HCT116 (cell line): ENCODE data around the gene LIPE. TPM values are rescaled to one million over a fixed set of nuclear protein-coding genes. Genes with fewer than 3 reads are reported as not detected.

Experiments
- ATAC-seq: fragments of 200-7000 bp; cut with Tn5 transposase; 2 replicates; pipeline ENCODE4 v1.9.1; 2020; ENCODE audit warnings: mild to moderate bottlenecking, moderate library complexity
- BruUV-seq: library from RNA; stranded (reverse); fragments of 400-500 nt; replicated peaks from 2 replicates; lab custom pipeline; 2021; lab: Mats Ljungman, UMichigan
- CTCF ChIA-PET: fragments of 300-600 bp; sonication (Branson Sonifier 250); formaldehyde crosslinking; loops from one replicate; lab custom pipeline; 2021; ENCODE audit warnings: antibody characterized with exemption; lab: Charles Lee
- POLR2A ChIA-PET: fragments of 300-600, 350-600 bp; sonication (Branson Sonifier 250); formaldehyde crosslinking; loops from one replicate; lab custom pipeline; 2021; ENCODE audit warnings: antibody characterized with exemption; lab: Charles Lee
- RAD21 ChIA-PET, 2 experiments: fragments of 300-600 bp; sonication (Branson Sonifier 250); formaldehyde crosslinking; loops; one replicate each; lab custom pipeline; 2023; ENCODE audit warnings: low total read pairs in 2 of 2; ENCODE audit not compliant: uncharacterized antibody in 2 of 2, unreplicated experiment in 2 of 2, low non-redundant PET in 1 of 2; lab: Charles Lee
- DNase-seq: peaks from one replicate; pipeline ENCODE4 v3.0.0-alpha.2; 2010; ENCODE audit warnings: low read depth, low spot score
- H2AFZ ChIP-seq: fragments of 200-600 bp; shearing (Covaris generic), sonication (generic); 2 replicates; pipeline ENCODE4 v1.6.1; 2017; ENCODE audit warnings: low read depth, mixed run types, mixed read lengths, antibody characterized with exemption, low read length; ENCODE audit not compliant: poor library complexity, severe bottlenecking
- H3K27ac ChIP-seq: 2 replicates; pipeline ENCODE4 v1.5.1; 2012; ENCODE audit warnings: low read depth, low read length
- H3K27me3 ChIP-seq: fragments of 200-600 bp; sonication (generic); 2 replicates; pipeline ENCODE4 v1.6.1; 2016; ENCODE audit warnings: mixed run types, low read length, mixed read lengths; ENCODE audit not compliant: insufficient read depth
- H3K36me3 ChIP-seq, 2 experiments: fragments of 200-500 bp in 1 of 2; fragments of 200-600 bp in 1 of 2; sonication (Bioruptor generic) in 1 of 2; sonication (generic) in 1 of 2; 2 replicates each; pipeline versions ENCODE4 v1.5.1 to v1.6.1; 2014 to 2016; ENCODE audit warnings: low read length in 2 of 2, inconsistent platforms in 1 of 2, mixed read lengths in 1 of 2, mixed run types in 1 of 2; ENCODE audit not compliant: insufficient read depth in 2 of 2, control insufficient read depth in 1 of 2
- H3K4me1 ChIP-seq, 2 experiments: fragments of 200-600 bp in 1 of 2; sonication (generic) in 1 of 2; 2 replicates each; pipeline versions ENCODE4 v1.5.1 to v1.6.1; 2012 to 2017; ENCODE audit warnings: low read length in 2 of 2, inconsistent platforms in 1 of 2, mild to moderate bottlenecking in 1 of 2, mixed read lengths in 1 of 2, mixed run types in 1 of 2, moderate library complexity in 1 of 2; ENCODE audit not compliant: insufficient read depth in 2 of 2, control insufficient read depth in 1 of 2
- H3K4me2 ChIP-seq: fragments of 200-600 bp; sonication (generic); 2 replicates; pipeline ENCODE4 v1.6.1; 2017; ENCODE audit warnings: mixed run types, low read length, mixed read lengths
- H3K4me3 ChIP-seq, 2 experiments: fragments of 200-600 bp in 1 of 2; sonication (generic) in 1 of 2; replicated peaks in 1 of 2; 2 replicates each; pipeline ENCODE4 v1.5.1; 2011 to 2016; ENCODE audit warnings: low read length in 2 of 2, control low read depth in 1 of 2, low read depth in 1 of 2, mild to moderate bottlenecking in 1 of 2, mixed read lengths in 1 of 2, mixed run types in 1 of 2
- H3K79me2 ChIP-seq: fragments of 200-600 bp; sonication (generic); 2 replicates; pipeline ENCODE4 v1.6.1; 2017; ENCODE audit warnings: mild to moderate bottlenecking, mixed run types, low read length, moderate library complexity, mixed read lengths; ENCODE audit not compliant: insufficient read depth
- H3K9ac ChIP-seq: fragments of 200-600 bp; sonication (generic); 2 replicates; pipeline ENCODE4 v1.6.1; 2016; ENCODE audit warnings: low read length, mixed read lengths
- H3K9me2 ChIP-seq: fragments of 200-600 bp; sonication (generic), shearing (Covaris generic); 2 replicates; pipeline ENCODE4 v1.6.1; 2017; ENCODE audit warnings: mixed run types, mild to moderate bottlenecking, moderate library complexity; ENCODE audit not compliant: insufficient read depth
- H3K9me3 ChIP-seq, 2 experiments: fragments of 200-500 bp in 1 of 2; fragments of 200-600 bp in 1 of 2; sonication (Bioruptor generic) in 1 of 2; sonication (generic) in 1 of 2; 2 replicates each; pipeline ENCODE4 v1.6.1; 2014 to 2017; ENCODE audit warnings: low read length in 2 of 2, mixed read lengths in 2 of 2, inconsistent platforms in 1 of 2, low read depth in 1 of 2, mild to moderate bottlenecking in 1 of 2, mixed run types in 1 of 2, moderate library complexity in 1 of 2; ENCODE audit not compliant: control insufficient read depth in 1 of 2, insufficient read depth in 1 of 2
- H4K20me1 ChIP-seq: fragments of 200-600 bp; sonication (generic), shearing (Covaris generic); 2 replicates; pipeline ENCODE4 v1.6.1; 2017; ENCODE audit warnings: mixed run types, mild to moderate bottlenecking, moderate library complexity; ENCODE audit not compliant: insufficient read depth
- CTCF ChIP-seq, 3 experiments: fragments of 200-600 bp in 1 of 3; sonication (generic) in 1 of 3; IDR thresholded peaks in 2 of 3; conservative IDR thresholded peaks in 1 of 3; 2 replicates each; pipeline ENCODE4 v1.5.1; 2012 to 2017; ENCODE audit warnings: low read depth in 2 of 3, low read length in 2 of 3, antibody characterized with exemption in 1 of 3, borderline replicate concordance in 1 of 3, control low read depth in 1 of 3, mild to moderate bottlenecking in 1 of 3, mixed read lengths in 1 of 3, mixed run types in 1 of 3, moderate library complexity in 1 of 3; ENCODE audit not compliant: insufficient read depth in 1 of 3
- POLR2AphosphoS5 ChIP-seq: IDR thresholded peaks from 2 replicates; pipeline ENCODE4 v1.6.1; 2011; ENCODE audit warnings: mild to moderate bottlenecking, low read depth, low read length, moderate library complexity
- RAD21 ChIP-seq: IDR thresholded peaks from 2 replicates; pipeline ENCODE4 v1.6.1; 2012; ENCODE audit warnings: low read depth, mild to moderate bottlenecking
- SRF ChIP-seq: IDR thresholded peaks from 2 replicates; pipeline ENCODE4 v1.6.1; 2012; ENCODE audit warnings: low read depth
- YY1 ChIP-seq: IDR thresholded peaks from 2 replicates; pipeline ENCODE4 v1.6.1; 2011; ENCODE audit warnings: low read length, low read depth, moderate library complexity, mild to moderate bottlenecking; ENCODE audit not compliant: insufficient replicate concordance; ENCODE audit errors: extremely low read depth
- intact Hi-C: fragments of 100-400 bp; cut with micrococcal nuclease; formaldehyde crosslinking; loops from 2 replicates; pipeline ENCODE4 v1.10.0; 2022
- total RNA-seq: library from RNA; stranded (reverse); gene quantifications from one replicate; pipeline ENCODE4 v1.2.1, GENCODE V29; 2021; ENCODE audit not compliant: unreplicated experiment

LIPE gene
- total RNA-seq, 1 experiment from 2014 or later, result 11.3 TPM

- Histone ChIP-seq H3K27ac (no peak overlapping the region), H3K79me2 (no peaks in the 10 kb centered on the region), H3K4me1 (peaks cover 6 to 15% of the 10 kb centered on the region in 2 experiments), H3K36me3 (no peaks in the 10 kb centered on the region), H4K20me1 (no peaks in the 10 kb centered on the region), H3K9me3 (no peaks in the 10 kb centered on the region), H3K9me2 (no peaks in the 10 kb centered on the region), H3K9ac (no peak overlapping the region), H3K4me3 (no peak overlapping the region), H3K27me3 (no peaks in the 10 kb centered on the region), H3K4me2 (peak overlapping the region; percentile 47), H2AFZ (peak overlapping the region; percentile 82)
- intact Hi-C loops, result no loop called here
- RAD21 ChIA-PET, result no interaction called here
- ATAC-seq, result peak; percentile 88
- BruUV-seq, result no TSS peak
- CTCF ChIA-PET, result interaction anchor here (1.0 to 1.9 kb wide), 4 partner anchors 9 to 33 kb away, joined by 3 to 5 read pairs (median 4); no protein-coding TSS in a partner anchor
- TF ChIP-seq RAD21 (peak; percentile 79), SRF (no peak), CTCF (IDR thresholded peaks at IDR 0.05 in 2 of 3, conservative IDR thresholded peaks at IDR 0.05 in 1 of 3; ENCODE audit: borderline replicate concordance in 1 of 3, insufficient read depth in 1 of 3, low read depth in 2 of 3, low read length in 2 of 3) (peak; percentile 80 to 91 (median 88)), POLR2AphosphoS5 (0 out of 2 replicates have a peak, but pooled peaks have one; percentile 32), YY1 (no peak)
- no peak for DNase-seq
- POLR2A ChIA-PET, result interaction anchor here (2.4 kb wide), 1 partner anchor 10 kb away, joined by 5 read pairs; no protein-coding TSS in a partner anchor
Observed at GRCh38 chr19:42433503-42434260, 6.5 kb upstream of the LIPE start.
